ENCODE results near the gene SPPL3. TPM values are rescaled to one million over a fixed set of nuclear protein-coding genes. Genes with fewer than 3 reads are reported as not detected.
"Not testable (repeated sequence)": the region's sequence is repeated elsewhere in the genome, so short reads cannot be mapped to it uniquely, and the experiment has no call there.

SPPL3 gene
- total and polyA plus RNA-seq, 8 donors, result 5.0 to 63.4 (median 18.0) TPM

DNA sequence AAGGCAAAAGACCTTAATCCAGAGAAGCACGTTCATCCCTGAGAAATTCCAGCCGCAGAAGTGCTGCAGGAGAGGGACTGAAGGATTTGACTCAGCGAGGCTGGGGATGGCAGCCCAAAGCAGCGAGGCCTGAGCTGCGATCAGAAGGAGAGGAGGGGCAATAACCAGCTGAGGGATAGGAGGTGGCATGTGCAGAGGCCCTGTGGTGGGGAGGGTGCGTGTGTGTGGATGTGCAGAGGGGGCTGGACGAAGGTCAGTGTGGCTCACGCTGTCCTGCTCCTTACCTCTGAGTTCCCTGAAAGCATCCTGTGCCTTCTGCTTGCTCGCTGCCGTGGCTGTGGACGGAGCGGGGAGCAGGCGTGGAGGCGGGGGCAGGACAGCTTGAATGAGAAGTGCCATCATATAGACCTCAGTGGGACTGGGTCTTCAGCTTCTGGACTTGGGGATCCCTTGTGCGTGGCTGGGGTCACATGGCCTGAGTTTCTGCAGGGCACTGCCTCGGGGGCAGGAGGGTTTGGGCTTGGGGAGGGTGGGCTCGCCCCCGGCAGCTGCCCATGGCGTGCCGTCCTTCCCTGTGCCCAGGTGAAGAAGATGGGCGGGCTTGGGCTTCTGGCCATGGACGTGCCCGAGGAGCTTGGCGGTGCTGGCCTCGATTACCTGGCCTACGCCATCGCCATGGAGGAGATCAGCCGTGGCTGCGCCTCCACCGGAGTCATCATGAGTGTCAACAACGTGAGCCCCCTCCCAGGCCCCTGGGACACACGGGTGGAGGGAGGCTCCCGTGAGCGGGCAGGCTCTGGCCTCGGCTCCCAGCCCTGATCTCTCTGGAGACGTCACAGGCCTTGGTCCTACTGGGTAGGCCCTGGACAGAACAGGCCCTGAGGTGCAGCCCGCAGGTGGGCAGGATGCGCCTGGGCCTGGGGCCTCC lies 167.5 kb downstream of the SPPL3 start:
- 91 to 95% (median 93%) methylated on average over 26 to 38 of the region's 38 CpGs for WGBS, 5 donors
- intact Hi-C loops (cut with DNase I; ENCODE audit: low total_unique reads), result no loop called here
- no peak for DNase-seq
- Histone ChIP-seq H3K4me1 (no peaks in the 10 kb centered on the region), H3K27me3 (no peaks in the 10 kb centered on the region), H3K4me3 (no peak overlapping the region), H3K36me3 (peaks cover 0 to 65% (median 43%) of the 10 kb centered on the region in 4 donors), H3K27ac (no peak overlapping the region), H3K9me3 (no peaks in the 10 kb centered on the region)
- TF ChIP-seq POLR2AphosphoS5 (IDR thresholded peaks at IDR 0.05) (no peak), EP300 (IDR thresholded peaks at IDR 0.05) (no peak), POLR2A (IDR thresholded peaks at IDR 0.05) (no peak)
- TF ChIP-seq, protein P1, sequence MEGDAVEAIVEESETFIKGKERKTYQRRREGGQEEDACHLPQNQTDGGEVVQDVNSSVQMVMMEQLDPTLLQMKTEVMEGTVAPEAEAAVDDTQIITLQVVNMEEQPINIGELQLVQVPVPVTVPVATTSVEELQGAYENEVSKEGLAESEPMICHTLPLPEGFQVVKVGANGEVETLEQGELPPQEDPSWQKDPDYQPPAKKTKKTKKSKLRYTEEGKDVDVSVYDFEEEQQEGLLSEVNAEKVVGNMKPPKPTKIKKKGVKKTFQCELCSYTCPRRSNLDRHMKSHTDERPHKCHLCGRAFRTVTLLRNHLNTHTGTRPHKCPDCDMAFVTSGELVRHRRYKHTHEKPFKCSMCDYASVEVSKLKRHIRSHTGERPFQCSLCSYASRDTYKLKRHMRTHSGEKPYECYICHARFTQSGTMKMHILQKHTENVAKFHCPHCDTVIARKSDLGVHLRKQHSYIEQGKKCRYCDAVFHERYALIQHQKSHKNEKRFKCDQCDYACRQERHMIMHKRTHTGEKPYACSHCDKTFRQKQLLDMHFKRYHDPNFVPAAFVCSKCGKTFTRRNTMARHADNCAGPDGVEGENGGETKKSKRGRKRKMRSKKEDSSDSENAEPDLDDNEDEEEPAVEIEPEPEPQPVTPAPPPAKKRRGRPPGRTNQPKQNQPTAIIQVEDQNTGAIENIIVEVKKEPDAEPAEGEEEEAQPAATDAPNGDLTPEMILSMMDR (IDR thresholded peaks at IDR 0.05), result no peak

DNA sequence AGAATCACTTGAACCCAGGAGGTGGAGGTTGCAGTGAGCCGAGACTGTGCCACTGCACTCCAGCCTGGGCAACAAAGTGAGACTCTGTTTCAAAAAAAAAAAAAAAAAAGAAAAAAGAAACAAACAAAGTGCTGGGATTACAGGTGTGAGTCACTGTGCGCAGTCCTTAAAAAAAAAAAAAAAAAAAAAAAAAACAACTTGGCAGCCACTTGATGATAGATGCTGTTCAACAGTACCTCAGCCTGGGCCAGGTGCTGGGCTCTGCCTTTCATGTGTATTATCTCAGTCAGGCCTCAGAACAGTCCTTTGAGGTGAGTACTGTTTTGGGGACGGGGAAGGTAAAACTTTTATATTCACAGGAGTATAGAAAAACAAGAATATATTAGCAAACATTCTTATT lies 169.0 kb downstream of the SPPL3 start:
- intact Hi-C loops (cut with DNase I; ENCODE audit: low total_unique reads), result no loop called here
- Histone ChIP-seq H3K9me3 (no peaks in the 10 kb centered on the region), H3K4me3 (no peak overlapping the region), H3K36me3 (peaks cover under 1 to 77% (median 53%) of the 10 kb centered on the region in 4 donors), H3K4me1 (no peaks in the 10 kb centered on the region), H3K27ac (no peak overlapping the region), H3K27me3 (no peaks in the 10 kb centered on the region)
- WGBS, 5 donors, result 67 to 86% (median 79%) methylated on average over 2 to 3 of the region's 3 CpGs
- TF ChIP-seq EP300 (IDR thresholded peaks at IDR 0.05) (no peak), POLR2A (IDR thresholded peaks at IDR 0.05) (no peak), POLR2AphosphoS5 (IDR thresholded peaks at IDR 0.05) (no peak)
- TF ChIP-seq, protein P1 (IDR thresholded peaks at IDR 0.05), result no peak
- DNase-seq, result no peak

DNA sequence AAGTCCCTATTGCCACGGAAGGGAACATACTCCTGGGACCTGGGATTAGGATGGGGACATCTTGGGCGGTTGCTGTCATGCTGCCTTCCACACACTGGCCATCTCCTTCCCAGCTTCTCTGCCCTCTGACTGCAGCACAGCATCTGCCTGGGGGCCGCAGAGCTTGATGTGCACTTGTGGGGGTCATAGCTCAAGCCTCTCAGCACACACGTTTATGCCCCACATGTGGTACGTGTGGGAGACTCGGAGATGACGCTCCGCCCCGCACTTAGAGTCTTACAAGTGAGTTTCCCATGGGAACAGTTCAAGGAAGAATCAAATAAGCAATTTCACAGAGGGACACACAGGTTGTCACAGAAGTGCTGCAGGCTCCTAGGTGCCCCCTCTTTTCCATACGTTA lies 169.9 kb downstream of the SPPL3 start:
- Histone ChIP-seq H3K4me1 (no peaks in the 10 kb centered on the region), H3K27ac (no peak overlapping the region), H3K27me3 (no peaks in the 10 kb centered on the region), H3K9me3 (no peaks in the 10 kb centered on the region), H3K36me3 (peaks cover 10 to 77% (median 51%) of the 10 kb centered on the region in 4 donors), H3K4me3 (no peak overlapping the region)
- no peak for TF ChIP-seq POLR2AphosphoS5 (IDR thresholded peaks at IDR 0.05)
- TF ChIP-seq, protein P1 (IDR thresholded peaks at IDR 0.05), result no peak
- no peak for TF ChIP-seq POLR2A (IDR thresholded peaks at IDR 0.05)
- TF ChIP-seq EP300 (IDR thresholded peaks at IDR 0.05), result no peak
- 90 to 96% (median 95%) methylated on average over 10 of the region's 10 CpGs for WGBS, 5 donors
- intact Hi-C loops (cut with DNase I; ENCODE audit: low total_unique reads), result no loop called here
- no peak for DNase-seq

DNA sequence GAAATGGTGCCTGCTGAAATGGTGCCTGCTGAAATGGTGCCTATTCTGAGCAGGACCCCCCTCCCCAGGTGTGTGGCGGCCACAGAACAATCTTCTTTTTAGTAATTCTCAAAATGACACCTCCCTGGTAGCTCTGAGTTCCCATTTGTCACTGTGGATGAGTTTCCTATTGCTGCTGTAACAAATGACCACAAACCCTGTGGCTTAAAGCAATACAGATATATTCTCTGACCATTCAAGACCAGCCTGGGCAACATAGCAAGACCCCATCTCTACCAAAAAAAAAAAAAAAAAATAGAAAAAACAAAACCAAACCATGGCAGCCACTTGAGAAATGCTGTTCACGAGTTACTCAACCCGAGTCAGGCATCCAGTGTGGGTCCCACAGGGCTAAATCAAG lies 170.6 kb downstream of the SPPL3 start:
- 82 to 92% (median 89%) methylated on average over 3 of the region's 3 CpGs for WGBS, 5 donors

DNA sequence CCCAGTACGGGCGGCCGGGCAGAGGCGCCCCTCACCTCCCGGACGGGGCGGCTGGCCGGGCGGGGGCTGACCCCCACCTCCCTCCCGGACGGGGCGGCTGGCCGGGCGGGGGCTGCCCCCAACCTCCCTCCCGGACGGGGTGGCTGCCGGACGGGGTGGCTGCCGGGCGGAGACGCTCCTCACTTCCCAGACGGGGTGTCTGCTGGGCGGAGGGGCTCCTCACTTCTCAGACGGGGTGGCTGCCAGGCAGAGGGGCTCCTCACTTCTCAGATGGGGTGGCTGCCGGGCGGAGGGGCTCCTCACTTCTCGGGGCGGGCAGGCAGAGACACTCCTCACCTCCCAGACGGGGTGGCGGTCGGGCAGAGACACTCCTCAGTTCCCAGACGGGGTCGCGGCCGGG lies 172.0 kb downstream of the SPPL3 start:
- intact Hi-C loops (cut with DNase I; ENCODE audit: low total_unique reads), result not testable (repeated sequence)

More for the DNA sequence above, 170.6 kb downstream of the SPPL3 start:
- no peak overlapping the region for H3K27ac ChIP-seq
- intact Hi-C loops (cut with DNase I; ENCODE audit: low total_unique reads), result no loop called here
- TF ChIP-seq POLR2AphosphoS5 (IDR thresholded peaks at IDR 0.05), result no peak
- TF ChIP-seq EP300 (IDR thresholded peaks at IDR 0.05), result no peak
- TF ChIP-seq, protein P1 (IDR thresholded peaks at IDR 0.05), result no peak
- no peak for TF ChIP-seq POLR2A (IDR thresholded peaks at IDR 0.05)
- peaks cover 10 to 76% (median 50%) of the 10 kb centered on the region in 4 donors for H3K36me3 ChIP-seq
- no peaks in the 10 kb centered on the region for H3K9me3 ChIP-seq
- H3K4me1 ChIP-seq, result no peaks in the 10 kb centered on the region
- no peaks in the 10 kb centered on the region for H3K27me3 ChIP-seq
- H3K4me3 ChIP-seq, result no peak overlapping the region
- no peak for DNase-seq

More for the DNA sequence above, 172.0 kb downstream of the SPPL3 start:
- not testable (repeated sequence) for DNase-seq, H3K27ac ChIP-seq, H3K9me3 ChIP-seq, H3K27me3 ChIP-seq, H3K4me1 ChIP-seq, H3K4me3 ChIP-seq
- WGBS, 5 donors, result 90 to 99% (median 97%) methylated on average over 11 to 35 of the region's 35 CpGs
- H3K36me3 ChIP-seq, result peaks cover 10 to 76% (median 50%) of the 10 kb centered on the region in 4 donors

Measured in stomach (tissue), 9 donors.